A549 (cell line): ENCODE data around the gene ZNF184. TPM values are rescaled to one million over a fixed set of nuclear protein-coding genes. Genes with fewer than 3 reads are reported as not detected.

Source experiments
- ATAC-seq, 2 experiments: fragments of 200-7000 bp in 1 of 2; fragments of >200 bp in 1 of 2; cut with Nextera tagmentation in 1 of 2; cut with Tn5 transposase in 1 of 2; 3 replicates each; pipeline versions ENCODE4 v1.8.0 to v1.9.1; 2018 to 2020; ENCODE audit warnings: mild to moderate bottlenecking in 1 of 2, moderate library complexity in 1 of 2
- CTCF ChIA-PET: fragments of 300-600 bp; sonication (Branson Sonifier 250); formaldehyde crosslinking; extraction: SDS; loops from one replicate; lab custom pipeline; 2021; ENCODE audit warnings: antibody characterized with exemption, inconsistent platforms; lab: Yijun Ruan, JAX
- POLR2A ChIA-PET: fragments of 350-600 bp; formaldehyde crosslinking; extraction: SDS; loops from one replicate; lab custom pipeline; 2021; ENCODE audit warnings: antibody characterized with exemption, inconsistent platforms; lab: Yijun Ruan, JAX
- DNase-seq, 2 experiments: peaks; one replicate each; pipeline versions ENCODE4 v3.0.0 to v3.0.0-alpha.2; 2011 to 2016; ENCODE audit warnings: low read depth in 1 of 2, low spot score in 1 of 2
- FAIRE-seq: peaks from 2 replicates; lab custom pipeline; 2011; peaks lifted over from hg19 to GRCh38; lab: Jason Lieb, UNC
- H3K27ac ChIP-seq, 2 experiments: fragments of >200 bp; sonication (Bioruptor Twin); formaldehyde crosslinking; 3 replicates each; pipeline ENCODE4 v1.5.1; 2016 to 2017
- H3K4me1 ChIP-seq: fragments of >200 bp; sonication (Bioruptor Twin); formaldehyde crosslinking; 3 replicates; pipeline ENCODE4 v1.6.1; 2016
- H3K4me2 ChIP-seq: fragments of >200 bp; sonication (Bioruptor Twin); formaldehyde crosslinking; 3 replicates; pipeline ENCODE4 v1.6.1; 2016
- H3K4me3 ChIP-seq: fragments of >200 bp; sonication (Bioruptor Twin); formaldehyde crosslinking; 3 replicates; pipeline ENCODE4 v1.5.1; 2016
- H3K9me3 ChIP-seq: fragments of >200 bp; sonication (Bioruptor Twin); formaldehyde crosslinking; 3 replicates; pipeline ENCODE4 v1.6.1; 2016
- CEBPB ChIP-seq, 2 experiments: fragments of >200 bp in 1 of 2; sonication (Bioruptor Twin) in 1 of 2; formaldehyde crosslinking in 1 of 2; IDR thresholded peaks; 2 replicates each; pipeline ENCODE4 v1.6.1; 2012 to 2016
- CHD4 ChIP-seq: fragments of 200-600 bp; sonication (generic); IDR thresholded peaks from 2 replicates; pipeline ENCODE4 v1.6.1; 2016; ENCODE audit warnings: antibody characterized with exemption, mild to moderate bottlenecking, borderline replicate concordance
- FOSL2 ChIP-seq, 2 experiments: fragments of 450-650 bp in 1 of 2; fragments of >200 bp in 1 of 2; sonication (Bioruptor Twin) in 1 of 2; formaldehyde crosslinking; IDR thresholded peaks; 2 replicates each; pipeline versions ENCODE4 v1.5.0 to v1.6.1; 2016 to 2020; ENCODE audit warnings: mild to moderate bottlenecking in 1 of 2, moderate library complexity in 1 of 2
- HMGXB4 ChIP-seq: fragments of 250-450 bp; sonication (Bioruptor Pico); IDR thresholded peaks from 2 replicates; pipeline ENCODE4 v1.5.0; 2021; ENCODE audit warnings: mild to moderate bottlenecking, moderate library complexity, borderline replicate concordance
- JUN ChIP-seq, 2 experiments: fragments of >200 bp; sonication (Bioruptor Twin); formaldehyde crosslinking; IDR thresholded peaks; 2 replicates in 1 of 2; 3 replicates in 1 of 2; pipeline ENCODE4 v1.6.1; 2016 to 2017
- JUNB ChIP-seq: fragments of >200 bp; sonication (Bioruptor Twin); formaldehyde crosslinking; IDR thresholded peaks from 2 replicates; pipeline ENCODE4 v1.6.1; 2016
- KDM5A ChIP-seq: fragments of 200-600 bp; sonication (generic); IDR thresholded peaks from 2 replicates; pipeline ENCODE4 v1.6.1; 2016; ENCODE audit warnings: antibody characterized with exemption, mild to moderate bottlenecking
- MAFK ChIP-seq: fragments of 450-650 bp; IDR thresholded peaks from 2 replicates; pipeline ENCODE4 v1.6.1; 2014; ENCODE audit not compliant: partially characterized antibody
- MAX ChIP-seq: IDR thresholded peaks from 2 replicates; pipeline ENCODE4 v1.6.1; 2012
- RAD21 ChIP-seq, 2 experiments: fragments of >200 bp in 1 of 2; sonication (Bioruptor Twin) in 1 of 2; formaldehyde crosslinking in 1 of 2; IDR thresholded peaks in 1 of 2; conservative IDR thresholded peaks in 1 of 2; 2 replicates in 1 of 2; 3 replicates in 1 of 2; pipeline ENCODE4 v1.6.1; 2012 to 2018; ENCODE audit warnings: inconsistent platforms in 1 of 2
- RCOR1 ChIP-seq: fragments of 150-350 bp; IDR thresholded peaks from 2 replicates; pipeline ENCODE4 v1.6.1; 2014; ENCODE audit warnings: antibody characterized with exemption, low read length, low read depth
- SREBF2 ChIP-seq: fragments of 450-650 bp; IDR thresholded peaks from 2 replicates; pipeline ENCODE4 v1.6.1; 2014; ENCODE audit warnings: mild to moderate bottlenecking, moderate library complexity
- WGBS: methylation state at CpG from one replicate; pipeline ENCODE4 v1.1.6; 2017; ENCODE audit errors: missing lambda C conversion rate; 5-methylcytosine and 5-hydroxymethylcytosine counted together
- polyA plus RNA-seq, 4 experiments: library from polyadenylated mRNA; depleted of rRNA in 3 of 4; stranded (reverse); fragments of >200 nt; fragmentation: RNase III in 1 of 4; extraction: RNeasy Plus Mini Kit Qiagen cat#74134 plus additional on column Dnase treatment in 1 of 4; gene quantifications; 2 replicates in 3 of 4; 3 replicates in 1 of 4; pipeline ENCODE4 v1.2.3, GENCODE V29; 2011 to 2017

The ZNF184 gene
- polyA plus RNA-seq, 2 of the 4 experiments (the other 2 are of a cell fraction) = 2.5 to 4.9 TPM

- TF ChIP-seq KDM5A (no peak), FOSL2 (IDR thresholded peaks at IDR 0.05) (no peak), FOSL2 (CRISPR knock-in tag; IDR thresholded peaks at IDR 0.05) (peak; percentile 14; the same call in 1 of the 2 replicates)
- TF ChIP-seq, all 56 proteins: peak for 1
- Histone ChIP-seq H3K4me1 (peaks cover 20% of the 10 kb centered on the region; the same call in 2 of the 3 replicates), H3K4me3 (no peak overlapping the region), H3K27ac (peak overlapping the region in 1 of 2 experiments; percentile 41; a peak in 2 of 6 replicates), H3K4me2 (peak overlapping the region; percentile 55), H3K9me3 (no peaks in the 10 kb centered on the region)
- ChIA-PET CTCF (interaction anchor here (0.7 to 1.4 kb wide), 4 partner anchors 11 to 288 kb away, joined by 3 read pairs; no protein-coding TSS in a partner anchor), POLR2A (no interaction called here)
- DNase-seq (no peak), ATAC-seq (no peak), FAIRE-seq (no peak)
- 41% methylated on average over 9 of the region's 9 CpGs for WGBS
Measured at GRCh38 chr6:27507041-27507956, 34.4 kb upstream of the ZNF184 start.

GRCh38 chr6:27505209-27506027 lies 32.5 kb upstream of the ZNF184 start:
- TF ChIP-seq RCOR1 (no peak), JUN (IDR thresholded peaks at IDR 0.05) (peak in 1 of 2 experiments; percentile 38; a peak in 2 of 5 replicates), MAX (peak; percentile 44; the same call in 1 of the 2 replicates), HMGXB4 (peak; percentile 14; the same call in 1 of the 2 replicates), CHD4 (no peak), CEBPB (IDR thresholded peaks at IDR 0.05) (peak in 1 of 2 experiments; percentile 71; a peak in 2 of 4 replicates), MAFK (peak; percentile 75), SREBF2 (peak; percentile 70)
- no peaks in the 10 kb centered on the region for H3K9me3 ChIP-seq
- POLR2A ChIA-PET = no interaction called here
- ATAC-seq (peak; percentile 87 to 90), FAIRE-seq (peak; percentile 81), DNase-seq (peak; percentile 74 to 92)
- no peak overlapping the region; the same call in 2 of the 3 replicates for H3K4me3 ChIP-seq
- CTCF ChIA-PET = interaction anchor here (0.8 to 1.7 kb wide), 6 partner anchors 10 to 194 kb away, joined by 3 to 6 read pairs (median 3); no protein-coding TSS in a partner anchor
- H3K4me1 ChIP-seq = peaks cover 26% of the 10 kb centered on the region; the same call in 2 of the 3 replicates
- H3K4me2 ChIP-seq = peak overlapping the region; percentile 55
- no peak overlapping the region for H3K27ac ChIP-seq
- 10% methylated on average over 20 of the region's 20 CpGs for WGBS

DNA sequence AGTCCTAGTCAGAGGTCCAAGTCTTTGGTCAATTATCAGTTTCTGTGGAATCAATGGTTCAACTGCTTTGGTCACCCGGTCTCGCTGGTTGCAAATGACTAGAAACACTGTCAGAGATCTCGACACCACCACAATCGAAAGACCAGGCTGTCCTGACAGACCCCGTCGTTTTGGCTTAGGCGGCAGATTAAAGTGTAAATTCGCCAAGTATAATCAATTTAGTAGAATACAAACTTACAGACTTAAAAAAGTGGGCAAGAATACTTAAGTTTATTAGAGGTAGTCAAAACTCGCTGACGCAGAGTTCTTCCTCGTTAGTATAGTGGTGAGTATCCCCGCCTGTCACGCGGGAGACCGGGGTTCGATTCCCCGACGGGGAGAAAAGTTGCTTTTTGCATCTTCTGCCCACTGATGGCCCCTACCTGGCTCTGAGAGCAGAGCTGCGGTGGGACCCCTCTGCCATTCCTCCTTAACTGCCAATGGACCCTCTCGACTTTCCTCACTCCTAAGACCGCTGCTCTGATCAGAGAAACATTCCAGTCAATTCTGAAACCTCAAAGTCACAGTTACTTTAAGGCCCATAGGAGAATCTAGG lies 30.6 kb upstream of the ZNF184 start:
- no peak for FAIRE-seq
- TF ChIP-seq RAD21 (conservative IDR thresholded peaks at IDR 0.05 in 1 of 2, IDR thresholded peaks at IDR 0.05 in 1 of 2) = no peak
- peak; percentile 82 for TF ChIP-seq MAFK
- TF ChIP-seq SREBF2 = peak; percentile 60
- no peak for TF ChIP-seq JUNB
- TF ChIP-seq, all 56 proteins: peak for 2
- Histone ChIP-seq H3K4me1 (peaks cover 26% of the 10 kb centered on the region; the same call in 2 of the 3 replicates), H3K27ac (peak overlapping the region; percentile 14 to 79; a peak in 4 of 6 replicates), H3K4me2 (peak overlapping the region; percentile 85), H3K4me3 (peak overlapping the region; percentile 60), H3K9me3 (no peaks in the 10 kb centered on the region)
- DNase-seq (peak in 1 of 2 experiments; percentile 80), ATAC-seq (peak; percentile 25 to 47; a peak in 4 of 6 replicates)
- POLR2A ChIA-PET = interaction anchor here (0.6 kb wide), 1 partner anchor 58 kb away, joined by 5 read pairs; no protein-coding TSS in a partner anchor
- CTCF ChIA-PET = interaction anchor here (0.6 to 1.7 kb wide), 4 partner anchors 15 to 268 kb away, joined by 3 to 6 read pairs (median 4); no protein-coding TSS in a partner anchor
- WGBS = 2% methylated on average over 21 of the region's 21 CpGs
